Neural progenitor cell (in vitro differentiated cells): Measurements from ENCODE around the gene FAM221B. TPM values are rescaled to one million over a fixed set of nuclear protein-coding genes. Genes with fewer than 3 reads are reported as not detected.

Source experiments
- DNase-seq: peaks from one replicate; pipeline ENCODE4 v3.0.0-alpha.2; 2016; ENCODE audit warnings: low spot score
- H2AFZ ChIP-seq: fragments of 200-600 bp; sonication (generic); replicated peaks from 2 replicates; pipeline ENCODE4 v1.6.1; 2016; ENCODE audit warnings: antibody characterized with exemption
- H3F3A ChIP-seq: fragments of 200-600 bp; sonication (generic); 2 replicates; pipeline ENCODE4 v1.6.1; 2016; ENCODE audit warnings: antibody characterized with exemption, low read depth
- H3K27ac ChIP-seq: fragments of 200-600 bp; sonication (generic); 2 replicates; pipeline ENCODE4 v1.5.1; 2016; ENCODE audit warnings: mild to moderate bottlenecking
- H3K27me3 ChIP-seq: fragments of 200-600 bp; sonication (generic); 2 replicates; pipeline ENCODE4 v1.6.1; 2016; ENCODE audit warnings: mild to moderate bottlenecking, moderate library complexity
- H3K36me3 ChIP-seq: fragments of 200-600 bp; sonication (generic); 2 replicates; pipeline ENCODE4 v1.5.1; 2016
- H3K4me1 ChIP-seq: fragments of 200-600 bp; sonication (generic); 2 replicates; pipeline ENCODE4 v1.6.1; 2016; ENCODE audit warnings: mixed run types
- H3K4me2 ChIP-seq: fragments of 200-600 bp; sonication (generic); 2 replicates; pipeline ENCODE4 v1.6.1; 2016
- H3K4me3 ChIP-seq: fragments of 200-600 bp; sonication (generic); 2 replicates; pipeline ENCODE4 v1.5.1; 2016
- H3K79me2 ChIP-seq: fragments of 200-600 bp; sonication (generic); 2 replicates; pipeline ENCODE4 v1.6.1; 2016; ENCODE audit warnings: low read depth
- H3K9ac ChIP-seq: fragments of 200-600 bp; sonication (generic); 2 replicates; pipeline ENCODE4 v1.6.1; 2016
- H3K9me3 ChIP-seq: fragments of 200-600 bp; sonication (generic); 2 replicates; pipeline ENCODE4 v1.5.1; 2016; ENCODE audit warnings: low read depth
- H4K20me1 ChIP-seq: fragments of 200-600 bp; sonication (generic); 2 replicates; pipeline ENCODE4 v1.6.1; 2016; ENCODE audit warnings: low read depth
- H3K27ac Mint-ChIP-seq: 3 replicates; pipeline ENCODE4 v1.8.0; 2021; ENCODE audit warnings: mixed read lengths
- H3K27me3 Mint-ChIP-seq: 2 replicates; pipeline ENCODE4 v1.8.0; 2022; ENCODE audit warnings: low read depth, mild to moderate bottlenecking, inconsistent platforms, moderate library complexity, mixed read lengths; ENCODE audit not compliant: insufficient read depth
- H3K36me3 Mint-ChIP-seq: 3 replicates; pipeline ENCODE4 v1.8.0; 2021; ENCODE audit warnings: mixed read lengths
- H3K4me1 Mint-ChIP-seq: 3 replicates; pipeline ENCODE4 v1.8.0; 2021; ENCODE audit warnings: mixed read lengths
- H3K4me3 Mint-ChIP-seq: 3 replicates; pipeline ENCODE4 v1.8.0; 2021; ENCODE audit warnings: mild to moderate bottlenecking, moderate library complexity, mixed read lengths
- H3K9me3 Mint-ChIP-seq: 3 replicates; pipeline ENCODE4 v1.8.0; 2020; ENCODE audit warnings: mixed read lengths
- CTCF ChIP-seq: fragments of 200-600 bp; sonication (generic); IDR thresholded peaks from 2 replicates; pipeline ENCODE4 v1.5.1; 2017; ENCODE audit warnings: antibody characterized with exemption, mild to moderate bottlenecking
- EZH2 ChIP-seq: fragments of 200-600 bp; sonication (generic); IDR thresholded peaks from 2 replicates; pipeline ENCODE4 v1.6.1; 2017; ENCODE audit warnings: antibody characterized with exemption, mild to moderate bottlenecking, moderate library complexity
- EZH2phosphoT487 ChIP-seq: fragments of 200-600 bp; sonication (generic); IDR thresholded peaks from 2 replicates; pipeline ENCODE4 v1.6.1; 2017; ENCODE audit warnings: antibody characterized with exemption
- total RNA-seq: library from RNA; depleted of rRNA; stranded (reverse); fragments of >200 nt; gene quantifications from 2 replicates; pipeline ENCODE4 v1.2.3, GENCODE V29; 2015; ENCODE audit warnings: low replicate concordance

Gene FAM221B
- total RNA-seq, 1 donor from 2014 or later: not detected

- Histone ChIP-seq H3K9me3 (no peaks in the 10 kb centered on the region), H3K4me3 (peak overlapping the region; percentile 46), H3F3A (no peaks in the 10 kb centered on the region), H3K4me1 (peaks cover 4% of the 10 kb centered on the region), H3K79me2 (no peaks in the 10 kb centered on the region), H3K36me3 (no peaks in the 10 kb centered on the region), H3K27ac (no peak overlapping the region), H2AFZ (no peak overlapping the region), H4K20me1 (peaks cover 14% of the 10 kb centered on the region), H3K9ac (no peak overlapping the region), H3K27me3 (peaks cover 32% of the 10 kb centered on the region), H3K4me2 (peak overlapping the region; percentile 84)
- peaks cover 31% of the 10 kb centered on the region for H3K36me3 Mint-ChIP-seq
- H3K27ac Mint-ChIP-seq: no peak overlapping the region
- TF ChIP-seq EZH2phosphoT487 (no peak), CTCF (no peak), EZH2 (no peak)
- no peaks in the 10 kb centered on the region for H3K9me3 Mint-ChIP-seq
- peaks cover 8% of the 10 kb centered on the region for H3K27me3 Mint-ChIP-seq
- no peak overlapping the region for H3K4me3 Mint-ChIP-seq
- peak; percentile 33 for DNase-seq
- H3K4me1 Mint-ChIP-seq: no peaks in the 10 kb centered on the region
Measured at GRCh38 chr9:35845824-35846771, 17.6 kb upstream of the FAM221B start.

DNA sequence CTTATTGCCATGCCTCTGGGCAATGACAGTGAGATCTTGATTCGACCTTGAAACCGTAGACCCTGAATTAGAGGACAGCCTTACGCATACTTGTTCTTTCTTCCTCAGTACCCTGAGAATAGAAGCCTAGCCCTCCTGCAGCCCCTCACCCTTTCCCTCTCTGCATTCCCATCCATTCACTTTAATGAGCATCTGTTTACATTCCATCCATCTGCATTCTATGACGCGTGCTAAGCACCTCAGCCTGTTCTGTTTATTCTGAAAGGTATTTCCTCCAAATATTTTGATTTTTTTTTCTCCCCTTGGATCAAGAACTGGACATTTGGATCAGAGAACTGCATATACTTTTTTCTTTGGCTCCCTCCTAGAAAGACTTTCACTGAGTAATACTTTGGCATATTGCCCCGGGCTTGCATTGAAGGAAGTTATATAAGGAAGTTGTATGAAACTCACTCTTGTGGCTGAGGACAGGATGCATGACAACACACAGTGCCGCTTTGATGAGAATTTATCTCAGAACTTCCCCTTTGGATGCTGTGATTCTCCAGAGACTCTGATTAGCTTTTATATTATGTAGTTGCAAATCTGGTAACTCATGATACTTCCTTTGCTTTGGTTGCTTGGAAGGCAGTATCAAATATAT is 16.2 kb upstream of the FAM221B start:
- Histone ChIP-seq H3K79me2 (no peaks in the 10 kb centered on the region), H3K4me2 (no peak overlapping the region), H2AFZ (no peak overlapping the region), H3K4me1 (peaks cover 4% of the 10 kb centered on the region), H3K4me3 (no peak overlapping the region), H3K27me3 (peaks cover 32% of the 10 kb centered on the region), H3K9ac (no peak overlapping the region), H4K20me1 (peaks cover 13% of the 10 kb centered on the region), H3K27ac (no peak overlapping the region), H3F3A (no peaks in the 10 kb centered on the region), H3K36me3 (no peaks in the 10 kb centered on the region), H3K9me3 (no peaks in the 10 kb centered on the region)
- TF ChIP-seq EZH2: no peak
- TF ChIP-seq EZH2phosphoT487: no peak
- TF ChIP-seq CTCF: no peak
- no peaks in the 10 kb centered on the region for H3K9me3 Mint-ChIP-seq
- no peak overlapping the region for H3K4me3 Mint-ChIP-seq
- H3K27ac Mint-ChIP-seq: no peak overlapping the region
- peaks cover 8% of the 10 kb centered on the region for H3K27me3 Mint-ChIP-seq
- no peak for DNase-seq
- H3K36me3 Mint-ChIP-seq: peaks cover 31% of the 10 kb centered on the region
- peaks cover 6% of the 10 kb centered on the region for H3K4me1 Mint-ChIP-seq

DNA sequence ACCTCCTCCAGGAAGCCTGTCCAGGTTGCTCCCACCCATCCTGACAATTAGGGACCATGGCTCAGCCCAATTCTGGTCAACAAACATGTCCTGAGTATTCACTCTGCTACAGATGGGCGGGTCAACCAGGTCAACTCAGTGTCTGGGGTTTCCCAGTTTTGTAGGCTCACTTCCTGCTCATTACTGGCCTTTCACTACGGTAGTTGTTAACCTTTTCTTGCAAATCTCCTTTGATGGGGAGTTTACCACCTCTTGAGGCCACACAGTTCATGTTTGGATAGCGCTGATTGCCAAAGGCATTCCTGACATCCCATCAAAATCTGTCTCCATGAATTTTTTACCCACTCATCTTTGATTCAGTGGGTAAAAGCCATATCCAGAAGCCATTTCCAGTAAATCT is 14.3 kb upstream of the FAM221B start:
- Histone ChIP-seq H3K4me1 (peaks cover 4% of the 10 kb centered on the region), H3K36me3 (no peaks in the 10 kb centered on the region), H3K79me2 (no peaks in the 10 kb centered on the region), H3K9me3 (no peaks in the 10 kb centered on the region), H3K4me2 (no peak overlapping the region), H3K27ac (no peak overlapping the region), H3K27me3 (peaks cover 32% of the 10 kb centered on the region), H3K9ac (no peak overlapping the region), H3F3A (no peaks in the 10 kb centered on the region), H2AFZ (no peak overlapping the region), H4K20me1 (peaks cover 12% of the 10 kb centered on the region), H3K4me3 (no peak overlapping the region)
- H3K4me3 Mint-ChIP-seq: no peak overlapping the region
- no peak for TF ChIP-seq CTCF
- no peak for TF ChIP-seq EZH2
- no peak for TF ChIP-seq EZH2phosphoT487
- no peak for DNase-seq
- no peak overlapping the region for H3K27ac Mint-ChIP-seq
- no peaks in the 10 kb centered on the region for H3K9me3 Mint-ChIP-seq
- peaks cover 8% of the 10 kb centered on the region for H3K27me3 Mint-ChIP-seq
- H3K4me1 Mint-ChIP-seq: peaks cover 6% of the 10 kb centered on the region
- H3K36me3 Mint-ChIP-seq: peaks cover 27% of the 10 kb centered on the region
